Lung (tissue), 12 donors: ENCODE results near the gene DLL3. TPM values are rescaled to one million over a fixed set of nuclear protein-coding genes. Genes with fewer than 3 reads are reported as not detected.

Experiments
- ATAC-seq: fragments of 200-7000 bp; cut with Tn5 transposase; one replicate; pipeline ENCODE4 v1.9.1; 2020; ENCODE audit warnings: moderate number of reproducible peaks; ENCODE audit not compliant: insufficient read depth, low FRiP score
- DNase-seq, 3 donors: peaks; one replicate each; pipeline ENCODE4 v3.0.0-alpha.2; 2013 to 2017
- H3K27ac ChIP-seq, 2 donors: one replicate each; pipeline ENCODE4 v1.5.1; 2013; ENCODE audit warnings: mild to moderate bottlenecking in 2 of 2, moderate library complexity in 2 of 2, control low read depth in 1 of 2, inconsistent platforms in 1 of 2, low read depth in 1 of 2, low read length in 1 of 2
- H3K27me3 ChIP-seq, 3 donors: one replicate each; pipeline ENCODE4 v1.5.1; 2013; ENCODE audit warnings: low read length in 2 of 3; ENCODE audit not compliant: control insufficient read depth in 3 of 3, insufficient read depth in 3 of 3
- H3K36me3 ChIP-seq, 4 donors: one replicate each; pipeline ENCODE4 v1.5.1; 2013; ENCODE audit warnings: low read length in 4 of 4, mild to moderate bottlenecking in 1 of 4, moderate library complexity in 1 of 4; ENCODE audit not compliant: control insufficient read depth in 4 of 4, insufficient read depth in 4 of 4
- H3K4me1 ChIP-seq, 5 donors: one replicate each; pipeline ENCODE4 v1.5.1; 2013; ENCODE audit warnings: low read length in 5 of 5, mild to moderate bottlenecking in 2 of 5, moderate library complexity in 1 of 5; ENCODE audit not compliant: control insufficient read depth in 5 of 5, insufficient read depth in 5 of 5
- H3K4me3 ChIP-seq: one replicate; pipeline ENCODE4 v1.5.1; 2013; ENCODE audit warnings: mild to moderate bottlenecking, control low read depth, moderate library complexity
- H3K9ac ChIP-seq, 2 donors: one replicate each; pipeline ENCODE4 v1.5.1; 2013; ENCODE audit warnings: low read length in 2 of 2, control low read depth in 1 of 2; ENCODE audit not compliant: insufficient read depth in 1 of 2
- H3K9me3 ChIP-seq, 4 donors: one replicate each; pipeline ENCODE4 v1.5.1; 2013; ENCODE audit warnings: low read length in 3 of 4, mild to moderate bottlenecking in 1 of 4, moderate library complexity in 1 of 4; ENCODE audit not compliant: control insufficient read depth in 4 of 4, insufficient read depth in 3 of 4
- WGBS, 2 donors: extraction: QIAGEN DNeasy Blood & Tissue Kit; methylation state at CpG; one replicate each; pipeline ENCODE4 v1.1.7; 2013; 5-methylcytosine and 5-hydroxymethylcytosine counted together
- polyA plus RNA-seq, 2 donors: library from polyadenylated mRNA; stranded (reverse); fragments of 200-250 nt; gene quantifications; one replicate each; pipeline ENCODE4 v1.2.1, GENCODE V29; 2013
- total RNA-seq, 2 donors: library from RNA; depleted of rRNA in 1 of 2; stranded (reverse); fragments of >200 nt in 1 of 2; gene quantifications; one replicate each; pipeline ENCODE4 v1.2.1, GENCODE V29; 2014 to 2021
- TF ChIP-seq, protein P1 (sequence below): IDR thresholded peaks from 2 replicates; pipeline ENCODE4 v1.5.1; 2012; ENCODE audit warnings: mild to moderate bottlenecking; ENCODE audit errors: control extremely low read depth, extremely low read depth
- donor health status: control.
- donor health status: control.
- donor health status: Bipolar disorder and iron deficiency.
- donor health status: healthy.
- donor health status: DM: yes; HTN: yes; CAD: no.

DLL3 gene
- total and polyA plus RNA-seq, 4 donors: 0.07 TPM; not detected in 3

DNA sequence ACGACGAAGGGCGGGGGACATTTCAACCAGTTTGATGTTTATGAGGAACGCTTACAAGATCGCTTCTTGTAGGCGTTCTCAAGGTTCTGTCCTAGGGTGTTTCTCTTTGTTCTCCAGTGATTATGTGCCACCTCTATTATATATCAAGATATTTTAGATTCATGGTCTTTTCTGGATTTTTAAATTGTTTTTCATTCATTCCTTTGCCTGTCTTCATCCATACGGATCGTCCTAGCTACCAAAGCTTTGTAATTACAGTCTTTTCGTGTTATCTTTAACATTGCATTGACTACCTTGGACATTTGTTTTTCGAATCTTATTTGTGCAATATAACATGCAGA, 41.6 kb downstream of the DLL3 start:
- WGBS, 2 donors: 9 to 12% methylated on average over 10 of the region's 10 CpGs
- no peak for DNase-seq
- Histone ChIP-seq H3K27ac (peak overlapping the region in 1 of 2 donors; percentile 96), H3K9me3 (no peaks in the 10 kb centered on the region), H3K9ac (peak overlapping the region in 1 of 2 donors; percentile 29), H3K36me3 (no peaks in the 10 kb centered on the region), H3K27me3 (no peaks in the 10 kb centered on the region), H3K4me1 (peaks cover 0 to 19% (median 3%) of the 10 kb centered on the region in 5 donors), H3K4me3 (no peak overlapping the region)
- TF ChIP-seq, protein P1, sequence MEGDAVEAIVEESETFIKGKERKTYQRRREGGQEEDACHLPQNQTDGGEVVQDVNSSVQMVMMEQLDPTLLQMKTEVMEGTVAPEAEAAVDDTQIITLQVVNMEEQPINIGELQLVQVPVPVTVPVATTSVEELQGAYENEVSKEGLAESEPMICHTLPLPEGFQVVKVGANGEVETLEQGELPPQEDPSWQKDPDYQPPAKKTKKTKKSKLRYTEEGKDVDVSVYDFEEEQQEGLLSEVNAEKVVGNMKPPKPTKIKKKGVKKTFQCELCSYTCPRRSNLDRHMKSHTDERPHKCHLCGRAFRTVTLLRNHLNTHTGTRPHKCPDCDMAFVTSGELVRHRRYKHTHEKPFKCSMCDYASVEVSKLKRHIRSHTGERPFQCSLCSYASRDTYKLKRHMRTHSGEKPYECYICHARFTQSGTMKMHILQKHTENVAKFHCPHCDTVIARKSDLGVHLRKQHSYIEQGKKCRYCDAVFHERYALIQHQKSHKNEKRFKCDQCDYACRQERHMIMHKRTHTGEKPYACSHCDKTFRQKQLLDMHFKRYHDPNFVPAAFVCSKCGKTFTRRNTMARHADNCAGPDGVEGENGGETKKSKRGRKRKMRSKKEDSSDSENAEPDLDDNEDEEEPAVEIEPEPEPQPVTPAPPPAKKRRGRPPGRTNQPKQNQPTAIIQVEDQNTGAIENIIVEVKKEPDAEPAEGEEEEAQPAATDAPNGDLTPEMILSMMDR: no peak
- ATAC-seq: no peak

DNA sequence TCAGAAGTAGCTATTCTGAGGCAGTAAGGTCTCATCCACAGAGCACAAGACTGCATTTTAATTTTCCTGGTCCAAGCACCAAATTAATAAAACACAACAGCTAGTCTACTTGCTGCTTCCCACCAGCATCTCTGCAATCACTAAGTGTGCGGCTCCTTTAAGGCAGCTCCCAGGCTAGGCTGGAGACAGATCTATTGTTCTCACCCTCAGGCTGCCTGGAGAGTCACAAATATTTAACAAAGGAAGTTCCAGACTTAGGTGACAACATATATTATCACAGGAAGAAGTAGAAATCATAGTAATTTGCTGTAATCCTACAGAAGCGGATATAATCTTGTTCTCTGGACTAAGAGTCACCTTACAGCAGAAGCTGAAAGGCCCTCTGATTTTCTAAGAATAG, 43.5 kb downstream of the DLL3 start:
- TF ChIP-seq, protein P1: no peak
- Histone ChIP-seq H3K9me3 (no peaks in the 10 kb centered on the region), H3K9ac (no peak overlapping the region), H3K27me3 (peaks cover 0 to 3% (median 0%) of the 10 kb centered on the region in 3 donors), H3K4me1 (peaks cover 0 to 19% (median 3%) of the 10 kb centered on the region in 5 donors), H3K36me3 (no peaks in the 10 kb centered on the region), H3K27ac (no peak overlapping the region), H3K4me3 (no peak overlapping the region)
- ATAC-seq (no peak), DNase-seq (no peak)
- WGBS, 2 donors: 46 to 56% methylated on average over 2 of the region's 2 CpGs

DNA sequence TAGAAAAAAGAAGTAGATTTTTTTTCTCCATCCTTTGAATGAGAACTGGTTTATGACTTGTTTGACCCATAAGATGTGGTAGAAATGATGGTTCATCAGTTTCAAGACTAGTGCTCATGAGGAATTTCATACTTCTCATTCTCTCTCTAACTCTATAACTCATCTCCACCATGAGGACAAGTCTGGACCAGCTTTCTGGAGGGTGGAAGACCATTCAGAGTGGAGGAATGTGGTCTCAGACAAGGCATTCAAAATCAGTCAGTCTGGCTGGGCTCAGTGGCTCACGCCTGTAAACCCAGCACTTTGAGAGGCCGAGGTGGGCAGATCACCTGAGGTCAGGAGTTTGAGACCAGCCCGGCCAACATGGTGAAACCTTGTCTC, 44.7 kb downstream of the DLL3 start:
- Histone ChIP-seq H3K36me3 (no peaks in the 10 kb centered on the region), H3K4me1 (peaks cover 0 to 13% (median 0%) of the 10 kb centered on the region in 5 donors), H3K27me3 (peaks cover 0 to 3% (median 0%) of the 10 kb centered on the region in 3 donors), H3K9ac (no peak overlapping the region), H3K27ac (no peak overlapping the region), H3K4me3 (no peak overlapping the region), H3K9me3 (no peaks in the 10 kb centered on the region)
- ATAC-seq: no peak
- 91 to 93% methylated on average over 3 of the region's 3 CpGs for WGBS, 2 donors
- no peak for DNase-seq
- TF ChIP-seq, protein P1: no peak
